OCI-LY3 (cell line): Measurements from ENCODE around the gene DDX51.

Experiments used
- H2AFZ ChIP-seq: fragments of 200-600, 300-600 bp; shearing (Covaris generic); 2 replicates; pipeline ENCODE4 v1.6.0; 2014; ENCODE audit warnings: antibody characterized with exemption, low read depth, low read length
- H3K27ac ChIP-seq: fragments of 200-600, 300-600 bp; sonication (generic); 2 replicates; pipeline ENCODE4 v1.5.1; 2014; ENCODE audit warnings: mild to moderate bottlenecking, low read length, moderate library complexity, mixed read lengths
- H3K27me3 ChIP-seq: fragments of 200-600, 300-600 bp; sonication (generic); 2 replicates; pipeline ENCODE4 v1.6.1; 2014; ENCODE audit warnings: low read depth, low read length, mixed read lengths
- H3K36me3 ChIP-seq: fragments of 200-600, 300-600 bp; sonication (generic); replicated peaks from 2 replicates; pipeline ENCODE3; 2014; ENCODE audit warnings: low read depth, low read length, mixed read lengths
- H3K4me1 ChIP-seq: fragments of 300-600, 200-600 bp; sonication (generic); 2 replicates; pipeline ENCODE4 v1.6.1; 2014; ENCODE audit warnings: low read length, mixed read lengths
- H3K4me2 ChIP-seq: fragments of 200-600, 300-600 bp; sonication (generic); 2 replicates; pipeline ENCODE4 v1.6.1; 2014; ENCODE audit warnings: low read length, mixed read lengths
- H3K4me3 ChIP-seq: fragments of 300-600, 200-600 bp; sonication (generic); 2 replicates; pipeline ENCODE4 v1.5.1; 2014; ENCODE audit warnings: antibody characterized with exemption, mild to moderate bottlenecking, low read length, moderate library complexity
- H3K79me2 ChIP-seq: fragments of 300-600, 200-600 bp; shearing (Covaris generic); 2 replicates; pipeline ENCODE4 v1.6.1; 2014; ENCODE audit warnings: mild to moderate bottlenecking, low read length, mixed read lengths
- H3K9ac ChIP-seq: fragments of 300-600, 200-600 bp; shearing (Covaris generic); 2 replicates; pipeline ENCODE4 v1.6.0; 2014; ENCODE audit warnings: mild to moderate bottlenecking, low read length, moderate library complexity
- H3K9me3 ChIP-seq: fragments of 200-600, 300-600 bp; shearing (Covaris generic); 2 replicates; pipeline ENCODE4 v1.6.1; 2014; ENCODE audit warnings: low read length, mixed read lengths; ENCODE audit not compliant: insufficient read depth
- H4K20me1 ChIP-seq: fragments of 200-600, 300-600 bp; sonication (generic); 2 replicates; pipeline ENCODE4 v1.6.1; 2016; ENCODE audit warnings: low read length, mixed read lengths; ENCODE audit not compliant: insufficient read depth
- EZH2phosphoT487 ChIP-seq: fragments of 200-600 bp; shearing (Covaris generic); IDR thresholded peaks from 2 replicates; pipeline ENCODE4 v1.6.1; 2018; ENCODE audit warnings: antibody characterized with exemption, mixed run types, low read depth
- TF ChIP-seq, protein P1 (sequence below): fragments of 200-600, 300-600 bp; sonication (generic); IDR thresholded peaks from 2 replicates; pipeline ENCODE4 v1.5.1; 2014; ENCODE audit warnings: antibody characterized with exemption, low read length, low read depth

DDX51 gene

GRCh38 chr12:132179431-132180362 lies 35.6 kb upstream of the DDX51 start:
- Histone ChIP-seq H3K4me2 (no peak overlapping the region), H3K4me3 (no peak overlapping the region)

DNA sequence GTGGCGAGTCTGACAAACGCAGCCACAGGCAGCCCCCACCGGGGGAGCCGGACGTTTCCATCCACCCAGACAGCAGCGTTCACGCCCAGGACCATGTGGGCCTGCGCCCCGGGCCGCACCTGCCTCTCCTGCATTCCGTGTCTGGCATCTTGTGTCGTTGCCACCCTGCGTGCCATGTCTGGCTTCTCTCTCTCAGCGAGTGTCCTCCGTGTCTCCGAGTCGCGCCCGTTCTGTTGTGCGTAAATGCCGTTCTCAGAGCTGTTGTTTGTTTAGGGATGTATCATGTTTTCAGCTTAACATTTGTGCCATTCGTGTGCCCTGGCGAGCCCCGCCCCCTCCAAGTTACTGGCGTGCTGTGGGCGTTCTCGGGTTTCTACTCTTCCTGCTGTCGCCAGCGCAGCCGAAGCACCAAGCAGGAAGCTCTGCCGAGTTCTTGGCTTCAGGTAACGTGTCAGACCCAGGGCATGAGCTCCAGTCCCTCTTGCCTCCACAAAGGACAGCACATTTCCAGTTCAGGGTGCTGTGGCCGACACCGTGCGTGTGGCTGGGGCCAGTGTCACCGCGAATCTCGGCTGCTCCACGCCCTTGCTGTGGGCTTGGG lies 34.8 kb upstream of the DDX51 start:
- Histone ChIP-seq H3K27me3 (no peaks in the 10 kb centered on the region), H3K4me2 (no peak overlapping the region), H3K4me3 (no peak overlapping the region), H3K36me3 (no peaks in the 10 kb centered on the region), H3K9ac (no peak overlapping the region), H3K27ac (no peak overlapping the region), H3K9me3 (no peaks in the 10 kb centered on the region), H2AFZ (no peak overlapping the region), H4K20me1 (no peaks in the 10 kb centered on the region), H3K79me2 (no peaks in the 10 kb centered on the region), H3K4me1 (peaks cover 2% of the 10 kb centered on the region; the same call in 1 of the 2 replicates)
- TF ChIP-seq EZH2phosphoT487, result no peak
- TF ChIP-seq, protein P1, sequence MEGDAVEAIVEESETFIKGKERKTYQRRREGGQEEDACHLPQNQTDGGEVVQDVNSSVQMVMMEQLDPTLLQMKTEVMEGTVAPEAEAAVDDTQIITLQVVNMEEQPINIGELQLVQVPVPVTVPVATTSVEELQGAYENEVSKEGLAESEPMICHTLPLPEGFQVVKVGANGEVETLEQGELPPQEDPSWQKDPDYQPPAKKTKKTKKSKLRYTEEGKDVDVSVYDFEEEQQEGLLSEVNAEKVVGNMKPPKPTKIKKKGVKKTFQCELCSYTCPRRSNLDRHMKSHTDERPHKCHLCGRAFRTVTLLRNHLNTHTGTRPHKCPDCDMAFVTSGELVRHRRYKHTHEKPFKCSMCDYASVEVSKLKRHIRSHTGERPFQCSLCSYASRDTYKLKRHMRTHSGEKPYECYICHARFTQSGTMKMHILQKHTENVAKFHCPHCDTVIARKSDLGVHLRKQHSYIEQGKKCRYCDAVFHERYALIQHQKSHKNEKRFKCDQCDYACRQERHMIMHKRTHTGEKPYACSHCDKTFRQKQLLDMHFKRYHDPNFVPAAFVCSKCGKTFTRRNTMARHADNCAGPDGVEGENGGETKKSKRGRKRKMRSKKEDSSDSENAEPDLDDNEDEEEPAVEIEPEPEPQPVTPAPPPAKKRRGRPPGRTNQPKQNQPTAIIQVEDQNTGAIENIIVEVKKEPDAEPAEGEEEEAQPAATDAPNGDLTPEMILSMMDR, result no peak

More at GRCh38 chr12:132179431-132180362, 35.6 kb upstream of the DDX51 start:
- H3K9me3 ChIP-seq, result no peaks in the 10 kb centered on the region
- no peak overlapping the region for H3K27ac ChIP-seq
- no peaks in the 10 kb centered on the region for H3K36me3 ChIP-seq
- no peak overlapping the region for H2AFZ ChIP-seq
- H3K27me3 ChIP-seq, result no peaks in the 10 kb centered on the region
- H4K20me1 ChIP-seq, result no peaks in the 10 kb centered on the region
- no peak overlapping the region for H3K9ac ChIP-seq
- TF ChIP-seq, protein P1, result no peak
- no peak for TF ChIP-seq EZH2phosphoT487
- no peaks in the 10 kb centered on the region for H3K4me1 ChIP-seq
- no peaks in the 10 kb centered on the region for H3K79me2 ChIP-seq

DNA sequence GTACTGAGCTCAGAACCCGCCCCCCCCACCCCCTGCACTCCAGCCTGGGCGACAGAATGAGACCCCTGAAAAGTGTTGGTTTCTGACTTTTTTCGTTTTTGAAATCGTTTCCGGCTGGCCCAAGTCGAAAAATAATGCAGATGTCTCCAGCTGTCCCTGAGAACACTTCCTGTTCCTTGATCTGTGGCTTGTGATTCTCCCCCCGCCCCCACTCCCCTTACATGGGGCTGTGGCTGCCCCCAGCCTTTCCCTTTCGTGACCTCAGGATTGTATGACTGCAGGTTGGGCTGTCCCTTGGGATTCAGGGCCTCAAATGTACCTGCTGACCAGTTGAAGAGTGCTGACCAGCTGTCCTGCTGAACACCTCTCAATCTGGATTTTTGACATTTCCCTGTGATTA lies 34.2 kb upstream of the DDX51 start:
- H3K36me3 ChIP-seq, result no peaks in the 10 kb centered on the region
- H4K20me1 ChIP-seq, result no peaks in the 10 kb centered on the region
- H3K4me3 ChIP-seq, result no peak overlapping the region
- H3K4me2 ChIP-seq, result no peak overlapping the region
- H3K9me3 ChIP-seq, result no peaks in the 10 kb centered on the region
- no peaks in the 10 kb centered on the region for H3K79me2 ChIP-seq
- peaks cover 2% of the 10 kb centered on the region; the same call in 1 of the 2 replicates for H3K4me1 ChIP-seq
- H3K27ac ChIP-seq, result no peak overlapping the region
- TF ChIP-seq EZH2phosphoT487, result no peak
- TF ChIP-seq, protein P1, result no peak
- no peaks in the 10 kb centered on the region for H3K27me3 ChIP-seq
- H2AFZ ChIP-seq, result no peak overlapping the region
- no peak overlapping the region for H3K9ac ChIP-seq

GRCh38 chr12:132176920-132177551 lies 32.9 kb upstream of the DDX51 start:
- Histone ChIP-seq H3K27me3 (no peaks in the 10 kb centered on the region), H2AFZ (no peak overlapping the region), H3K79me2 (no peaks in the 10 kb centered on the region), H4K20me1 (no peaks in the 10 kb centered on the region), H3K9ac (no peak overlapping the region), H3K27ac (no peak overlapping the region), H3K36me3 (no peaks in the 10 kb centered on the region), H3K4me1 (peaks cover 2% of the 10 kb centered on the region; the same call in 1 of the 2 replicates), H3K9me3 (no peaks in the 10 kb centered on the region), H3K4me3 (no peak overlapping the region), H3K4me2 (no peak overlapping the region)
- TF ChIP-seq EZH2phosphoT487, result no peak
- TF ChIP-seq, protein P1, result no peak
